HL-60 (cell line): ENCODE data around the gene TCF19.

Experiments
- DNase-seq, 2 experiments: peaks; one replicate each; pipeline ENCODE4 v3.0.0-alpha.2; 2010 to 2020; ENCODE audit warnings: low read depth in 1 of 2, low spot score in 1 of 2
- H3K27ac ChIP-seq: fragments of 250-450 bp; sonication (Bioruptor Pico); replicated peaks from 2 replicates; pipeline ENCODE4 v1.5.1; 2020; ENCODE audit warnings: mild to moderate bottlenecking, moderate library complexity
- H3K27me3 ChIP-seq: fragments of 250-450 bp; sonication (Bioruptor Pico); 2 replicates; pipeline ENCODE4 v1.5.1; 2021; ENCODE audit warnings: mild to moderate bottlenecking, moderate library complexity; ENCODE audit not compliant: insufficient read depth, poor library complexity, severe bottlenecking
- H3K4me3 ChIP-seq: replicated peaks from 2 replicates; pipeline ENCODE4 v1.5.1; 2011; ENCODE audit warnings: mild to moderate bottlenecking, control low read depth, low read length; ENCODE audit not compliant: insufficient read depth
- CTCF ChIP-seq: IDR thresholded peaks from one replicate; pipeline ENCODE4 v1.5.1; 2011; ENCODE audit warnings: low read length, control low read depth, inconsistent platforms; ENCODE audit not compliant: insufficient read depth
- GABPA ChIP-seq: IDR thresholded peaks from 2 replicates; pipeline ENCODE4 v1.6.1; 2012; ENCODE audit warnings: low read depth
- POLR2AphosphoS5 ChIP-seq: IDR thresholded peaks from 2 replicates; pipeline ENCODE4 v1.6.1; 2012; ENCODE audit warnings: low read depth
- SPI1 ChIP-seq: IDR thresholded peaks from 2 replicates; pipeline ENCODE4 v1.6.1; 2012; ENCODE audit warnings: low read depth, mild to moderate bottlenecking, borderline replicate concordance
- TF ChIP-seq, protein P1 (sequence below): IDR thresholded peaks from 2 replicates; pipeline ENCODE4 v1.6.1; 2012; ENCODE audit warnings: low read depth; ENCODE audit not compliant: insufficient replicate concordance

TCF19 gene

DNA sequence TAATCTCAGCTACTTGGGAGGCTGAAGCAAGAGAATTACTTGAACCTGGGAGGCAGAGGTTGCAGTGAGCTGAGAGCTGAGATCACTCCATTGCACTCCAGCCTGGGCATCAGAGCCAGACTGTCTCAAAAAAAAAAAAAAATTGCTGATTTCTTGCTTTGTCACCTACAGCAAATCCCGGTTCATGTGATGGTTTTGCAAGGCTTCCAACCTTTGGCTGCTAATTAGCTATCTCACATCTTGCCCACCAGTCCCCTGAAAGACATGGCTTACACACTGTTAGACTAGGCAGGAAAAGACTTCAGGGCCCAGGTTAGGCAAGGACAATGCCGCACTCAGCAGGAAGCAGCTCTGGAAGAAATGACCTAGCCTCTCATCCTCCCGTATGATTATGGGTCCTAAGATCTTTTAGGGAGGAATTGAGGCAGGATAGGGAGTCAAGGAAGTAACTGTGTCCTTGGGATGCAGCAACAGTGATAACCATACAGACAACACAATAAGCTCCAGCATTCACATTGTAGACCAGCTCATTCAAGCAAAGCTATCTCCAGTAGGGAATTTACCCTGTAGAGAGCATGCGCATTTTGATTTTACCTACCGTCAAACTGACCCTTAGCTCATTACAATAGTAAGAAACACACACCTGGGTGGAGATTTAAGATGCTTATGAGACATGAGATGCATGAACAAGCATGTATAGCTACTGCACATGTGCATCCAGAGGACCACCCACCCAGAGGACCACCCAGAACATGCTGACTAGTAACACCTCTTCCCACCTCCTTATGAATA lies 52.5 kb downstream of the TCF19 start:
- no peak overlapping the region; the same call in 1 of the 2 replicates for H3K27ac ChIP-seq
- DNase-seq: no peak
- TF ChIP-seq POLR2AphosphoS5 (no peak), GABPA (no peak), SPI1 (no peak), CTCF (no peak)
- TF ChIP-seq, protein P1, sequence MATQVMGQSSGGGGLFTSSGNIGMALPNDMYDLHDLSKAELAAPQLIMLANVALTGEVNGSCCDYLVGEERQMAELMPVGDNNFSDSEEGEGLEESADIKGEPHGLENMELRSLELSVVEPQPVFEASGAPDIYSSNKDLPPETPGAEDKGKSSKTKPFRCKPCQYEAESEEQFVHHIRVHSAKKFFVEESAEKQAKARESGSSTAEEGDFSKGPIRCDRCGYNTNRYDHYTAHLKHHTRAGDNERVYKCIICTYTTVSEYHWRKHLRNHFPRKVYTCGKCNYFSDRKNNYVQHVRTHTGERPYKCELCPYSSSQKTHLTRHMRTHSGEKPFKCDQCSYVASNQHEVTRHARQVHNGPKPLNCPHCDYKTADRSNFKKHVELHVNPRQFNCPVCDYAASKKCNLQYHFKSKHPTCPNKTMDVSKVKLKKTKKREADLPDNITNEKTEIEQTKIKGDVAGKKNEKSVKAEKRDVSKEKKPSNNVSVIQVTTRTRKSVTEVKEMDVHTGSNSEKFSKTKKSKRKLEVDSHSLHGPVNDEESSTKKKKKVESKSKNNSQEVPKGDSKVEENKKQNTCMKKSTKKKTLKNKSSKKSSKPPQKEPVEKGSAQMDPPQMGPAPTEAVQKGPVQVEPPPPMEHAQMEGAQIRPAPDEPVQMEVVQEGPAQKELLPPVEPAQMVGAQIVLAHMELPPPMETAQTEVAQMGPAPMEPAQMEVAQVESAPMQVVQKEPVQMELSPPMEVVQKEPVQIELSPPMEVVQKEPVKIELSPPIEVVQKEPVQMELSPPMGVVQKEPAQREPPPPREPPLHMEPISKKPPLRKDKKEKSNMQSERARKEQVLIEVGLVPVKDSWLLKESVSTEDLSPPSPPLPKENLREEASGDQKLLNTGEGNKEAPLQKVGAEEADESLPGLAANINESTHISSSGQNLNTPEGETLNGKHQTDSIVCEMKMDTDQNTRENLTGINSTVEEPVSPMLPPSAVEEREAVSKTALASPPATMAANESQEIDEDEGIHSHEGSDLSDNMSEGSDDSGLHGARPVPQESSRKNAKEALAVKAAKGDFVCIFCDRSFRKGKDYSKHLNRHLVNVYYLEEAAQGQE: no peak
- H3K27me3 ChIP-seq: no peaks in the 10 kb centered on the region
- no peak overlapping the region for H3K4me3 ChIP-seq
